Gastrocnemius medialis (tissue), 4 donors: ENCODE data around the gene SLC38A2. TPM values are rescaled to one million over a fixed set of nuclear protein-coding genes. Genes with fewer than 3 reads are reported as not detected.

Experiments
- ATAC-seq, 2 donors: fragments of 150-250 bp; one replicate each; pipeline ENCODE4 v1.9.1; 2016
- DNase-seq, 2 donors: peaks; one replicate each; pipeline ENCODE4 v3.0.0-alpha.2; 2019
- H3K27ac ChIP-seq, 4 donors: fragments of 200-600 bp; sonication (generic); 1 replicate in 1 of 4; 2 replicates in 3 of 4; pipeline ENCODE4 v1.5.1; 2016 to 2018; ENCODE audit warnings: mild to moderate bottlenecking in 2 of 4, moderate library complexity in 1 of 4
- H3K27me3 ChIP-seq, 3 donors: fragments of 200-600 bp; sonication (generic) in 2 of 3; 1 replicate in 1 of 3; 2 replicates in 2 of 3; pipeline versions ENCODE4 v1.5.1 to v1.6.0; 2016 to 2019; ENCODE audit warnings: mild to moderate bottlenecking in 1 of 3, moderate library complexity in 1 of 3
- H3K36me3 ChIP-seq, 2 donors: fragments of 200-600 bp; sonication (generic) in 1 of 2; one replicate each; pipeline ENCODE4 v1.5.1; 2017 to 2018
- H3K4me1 ChIP-seq, 2 donors: fragments of 200-600 bp; sonication (generic) in 1 of 2; one replicate each; pipeline ENCODE4 v1.5.1; 2016 to 2017; ENCODE audit warnings: mild to moderate bottlenecking in 2 of 2
- H3K4me3 ChIP-seq, 4 donors: fragments of 200-600 bp; sonication (generic) in 3 of 4; 1 replicate in 1 of 4; 2 replicates in 3 of 4; pipeline ENCODE4 v1.5.1; 2016 to 2019; ENCODE audit warnings: mild to moderate bottlenecking in 2 of 4
- H3K9me3 ChIP-seq, 3 donors: fragments of 200-600 bp; sonication (generic) in 2 of 3; 1 replicate in 1 of 3; 2 replicates in 2 of 3; pipeline ENCODE4 v1.5.1; 2016 to 2019
- CTCF ChIP-seq, 5 experiments: fragments of 450-650 bp in 3 of 5; fragments of 200-600 bp in 2 of 5; sonication (generic) in 2 of 5; IDR thresholded peaks in 4 of 5; conservative IDR thresholded peaks in 1 of 5; 1 replicate in 4 of 5; 2 replicates in 1 of 5; pipeline ENCODE4 v1.5.1; 2016 to 2019; ENCODE audit warnings: antibody characterized with exemption in 5 of 5, mild to moderate bottlenecking in 3 of 5, moderate library complexity in 3 of 5
- POLR2A ChIP-seq, 2 donors: fragments of 450-650 bp; IDR thresholded peaks; one replicate each; pipeline ENCODE4 v1.6.1; 2017; ENCODE audit warnings: antibody characterized with exemption in 2 of 2, mild to moderate bottlenecking in 2 of 2, moderate library complexity in 2 of 2
- in situ Hi-C, 4 donors: fragments of 200-750 bp; cut with MboI; loops; one replicate each; pipeline versions ENCODE4 v1.15.0 to v1.8.0; 2017; ENCODE audit warnings: low sequenced_read_pairs in 4 of 4
- intact Hi-C: fragments of 100-400 bp; cut with DNase I; formaldehyde crosslinking; loops from one replicate; pipeline ENCODE4 v1.15.1; 2023; ENCODE audit warnings: low total_unique reads
- total RNA-seq, 4 donors: library from RNA; depleted of rRNA; stranded (reverse); fragments of >200 nt; gene quantifications; one replicate each; pipeline versions ENCODE4 v1.1.0 to v1.2.3, GENCODE V29; 2016

The SLC38A2 gene
- total RNA-seq, 4 donors from 2014 or later: 260 to 853 (median 400) TPM

- intact Hi-C loops (no loop called here), in situ Hi-C loops (loop anchor here in 3 of 4 donors (10.0 to 25.0 kb wide), 3 partner anchors 311 to 574 kb away; partner anchors contain the start of gene SCAF11 (in 1 of the 3))
- H3K36me3 ChIP-seq: no peaks in the 10 kb centered on the region
- H3K27me3 ChIP-seq: no peaks in the 10 kb centered on the region
- H3K27ac ChIP-seq: no peak overlapping the region
- ATAC-seq (no peak), DNase-seq (no peak)
- no peak for TF ChIP-seq POLR2A (IDR thresholded peaks at IDR 0.05)
- no peak for TF ChIP-seq CTCF (IDR thresholded peaks at IDR 0.05 in 4 of 5, conservative IDR thresholded peaks at IDR 0.05 in 1 of 5)
- no peaks in the 10 kb centered on the region for H3K9me3 ChIP-seq
- H3K4me3 ChIP-seq: no peak overlapping the region
- no peaks in the 10 kb centered on the region for H3K4me1 ChIP-seq
These were observed 21.4 kb downstream of the SLC38A2 start for GRCh38 chr12:46351138-46351537.

GRCh38 chr12:46349253-46349652, 23.3 kb downstream of the SLC38A2 start:
- intact Hi-C loops: no loop called here
- no peak for ATAC-seq

GRCh38 chr12:46343118-46343852, 29.3 kb downstream of the SLC38A2 start:
- Histone ChIP-seq H3K4me3 (no peak overlapping the region), H3K36me3 (no peaks in the 10 kb centered on the region), H3K27me3 (no peaks in the 10 kb centered on the region), H3K9me3 (no peaks in the 10 kb centered on the region), H3K27ac (no peak overlapping the region), H3K4me1 (peaks cover 4 to 5% of the 10 kb centered on the region in 2 donors)
- intact Hi-C loops: loop anchor here (1.0 to 5.0 kb wide), 4 partner anchors 319 to 678 kb away; no protein-coding TSS in a partner anchor
- in situ Hi-C loops: loop anchor here (10.0 to 25.0 kb wide), 5 partner anchors 332 to 682 kb away; no protein-coding TSS in a partner anchor
- TF ChIP-seq CTCF (IDR thresholded peaks at IDR 0.05 in 4 of 5, conservative IDR thresholded peaks at IDR 0.05 in 1 of 5): no peak
- no peak for DNase-seq
- ATAC-seq: peak in 1 of 2 donors; percentile 18

More at GRCh38 chr12:46349253-46349652, 23.3 kb downstream of the SLC38A2 start:
- no peaks in the 10 kb centered on the region for H3K36me3 ChIP-seq
- no peak overlapping the region for H3K4me3 ChIP-seq
- DNase-seq: no peak
- H3K4me1 ChIP-seq: no peaks in the 10 kb centered on the region
- no peak overlapping the region for H3K27ac ChIP-seq
- in situ Hi-C loops: loop anchor here (10.0 to 25.0 kb wide), 5 partner anchors 326 to 676 kb away; no protein-coding TSS in a partner anchor
- H3K27me3 ChIP-seq: no peaks in the 10 kb centered on the region
- TF ChIP-seq CTCF (IDR thresholded peaks at IDR 0.05 in 4 of 5, conservative IDR thresholded peaks at IDR 0.05 in 1 of 5) (no peak), POLR2A (IDR thresholded peaks at IDR 0.05) (no peak)
- no peaks in the 10 kb centered on the region for H3K9me3 ChIP-seq

- TF ChIP-seq CTCF (IDR thresholded peaks at IDR 0.05 in 4 of 5, conservative IDR thresholded peaks at IDR 0.05 in 1 of 5) (peak; percentile 56 to 79 (median 66)), POLR2A (IDR thresholded peaks at IDR 0.05) (no peak)
- DNase-seq: no peak
- Histone ChIP-seq H3K27me3 (no peaks in the 10 kb centered on the region), H3K4me1 (peaks cover 4 to 5% of the 10 kb centered on the region in 2 donors), H3K9me3 (no peaks in the 10 kb centered on the region), H3K4me3 (no peak overlapping the region), H3K36me3 (no peaks in the 10 kb centered on the region), H3K27ac (no peak overlapping the region)
- peak; percentile 80 to 87 for ATAC-seq
- intact Hi-C loops: loop anchor here (1.0 to 5.0 kb wide), 5 partner anchors 320 to 678 kb away; no protein-coding TSS in a partner anchor
- in situ Hi-C loops: loop anchor here (10.0 to 25.0 kb wide), 5 partner anchors 332 to 682 kb away; no protein-coding TSS in a partner anchor
These were observed 30.0 kb downstream of the SLC38A2 start for GRCh38 chr12:46342562-46343033.
